Measurements from ENCODE around the gene ABCA3. TPM values are rescaled to one million over a fixed set of nuclear protein-coding genes. Genes with fewer than 3 reads are reported as not detected.
"Not testable (repeated sequence)": the region's sequence is repeated elsewhere in the genome, so short reads cannot be mapped to it uniquely, and the experiment has no call there.

ABCA3 gene
- polyA plus RNA-seq (2012; ENCODE audit: insufficient read depth, insufficient read length), result 0.50 TPM

GRCh38 chr16:2340564-2341455 lies at the start of gene ABCA3:
Gene ABCA3, minus strand, starts transcription at chr16:2340728. Its CDS starts 14,262 bp downstream, at chr16:2326466.
- DNase-seq (ENCODE audit: low read depth, low spot score), result peak; percentile 85
- H3K4me3 ChIP-seq (ENCODE audit: low read length), result peak within 1 kb of the TSS; percentile 51

- no peak for DNase-seq (ENCODE audit: low read depth, low spot score)
- no peak overlapping the region for H3K4me3 ChIP-seq (ENCODE audit: low read length)
Measured at GRCh38 chr16:2388875-2389433, 48.4 kb upstream of the ABCA3 start.

GRCh38 chr16:2388139-2388874 lies 47.8 kb upstream of the ABCA3 start:
- H3K4me3 ChIP-seq (ENCODE audit: low read length), result no peak overlapping the region
- no peak for DNase-seq (ENCODE audit: low read depth, low spot score)

- H3K4me3 ChIP-seq (ENCODE audit: low read length), result no peak overlapping the region
- DNase-seq (ENCODE audit: low read depth, low spot score), result no peak
Measured at GRCh38 chr16:2386990-2387389, 46.5 kb upstream of the ABCA3 start.

GRCh38 chr16:2385982-2386381 lies 45.5 kb upstream of the ABCA3 start:
- not testable (repeated sequence) for DNase-seq (ENCODE audit: low read depth, low spot score); H3K4me3 ChIP-seq (ENCODE audit: low read length)

- no peak for DNase-seq (ENCODE audit: low read depth, low spot score)
Measured at GRCh38 chr16:2385190-2385836, 44.8 kb upstream of the ABCA3 start.

GRCh38 chr16:2384426-2384825 lies 43.9 kb upstream of the ABCA3 start:
- DNase-seq (ENCODE audit: low read depth, low spot score), result no peak
- H3K4me3 ChIP-seq (ENCODE audit: low read length), result no peak overlapping the region

More at GRCh38 chr16:2385190-2385836, 44.8 kb upstream of the ABCA3 start:
- H3K4me3 ChIP-seq (ENCODE audit: low read length), result no peak overlapping the region

- H3K4me3 ChIP-seq (ENCODE audit: low read length), result no peak overlapping the region
- DNase-seq (ENCODE audit: low read depth, low spot score), result no peak
Measured at GRCh38 chr16:2383501-2383900, 43.0 kb upstream of the ABCA3 start.

- DNase-seq (ENCODE audit: low read depth, low spot score), result no peak
Measured at GRCh38 chr16:2374644-2375043, 34.1 kb upstream of the ABCA3 start.

GRCh38 chr16:2373176-2373575 lies 32.6 kb upstream of the ABCA3 start:
- H3K4me3 ChIP-seq (ENCODE audit: low read length), result no peak overlapping the region
- DNase-seq (ENCODE audit: low read depth, low spot score), result no peak

More at GRCh38 chr16:2374644-2375043, 34.1 kb upstream of the ABCA3 start:
- no peak overlapping the region for H3K4me3 ChIP-seq (ENCODE audit: low read length)

GRCh38 chr16:2372684-2373083 lies 32.2 kb upstream of the ABCA3 start:
- no peak for DNase-seq (ENCODE audit: low read depth, low spot score)
- no peak overlapping the region for H3K4me3 ChIP-seq (ENCODE audit: low read length)

GRCh38 chr16:2371421-2371820 lies 30.9 kb upstream of the ABCA3 start:
- no peak for DNase-seq (ENCODE audit: low read depth, low spot score)
- H3K4me3 ChIP-seq (ENCODE audit: low read length), result no peak overlapping the region

- no peak for DNase-seq (ENCODE audit: low read depth, low spot score)
- H3K4me3 ChIP-seq (ENCODE audit: low read length), result no peak overlapping the region
Measured at GRCh38 chr16:2370721-2371120, 30.2 kb upstream of the ABCA3 start.

GRCh38 chr16:2366660-2367309 lies 26.3 kb upstream of the ABCA3 start:
- DNase-seq (ENCODE audit: low read depth, low spot score), result no peak
- H3K4me3 ChIP-seq (ENCODE audit: low read length), result no peak overlapping the region

- no peak for DNase-seq (ENCODE audit: low read depth, low spot score)
- H3K4me3 ChIP-seq (ENCODE audit: low read length), result no peak overlapping the region
Measured at GRCh38 chr16:2365397-2366294, 25.1 kb upstream of the ABCA3 start.

GRCh38 chr16:2364638-2365210 lies 24.2 kb upstream of the ABCA3 start:
- no peak for DNase-seq (ENCODE audit: low read depth, low spot score)
- no peak overlapping the region for H3K4me3 ChIP-seq (ENCODE audit: low read length)

- no peak for DNase-seq (ENCODE audit: low read depth, low spot score)
Measured at GRCh38 chr16:2362218-2362617, 21.7 kb upstream of the ABCA3 start.

GRCh38 chr16:2361129-2361528 lies 20.6 kb upstream of the ABCA3 start:
- no peak for DNase-seq (ENCODE audit: low read depth, low spot score)
- no peak overlapping the region for H3K4me3 ChIP-seq (ENCODE audit: low read length)

More at GRCh38 chr16:2362218-2362617, 21.7 kb upstream of the ABCA3 start:
- no peak overlapping the region for H3K4me3 ChIP-seq (ENCODE audit: low read length)
